AG04450 (cell line): ENCODE measurements around the gene PSKH1. TPM values are rescaled to one million over a fixed set of nuclear protein-coding genes. Genes with fewer than 3 reads are reported as not detected.

Experiments used
- CTCF ChIA-PET: fragments of 300-600, 350-600 bp; formaldehyde crosslinking; extraction: SDS; loops from one replicate; lab custom pipeline; 2022; ENCODE audit warnings: antibody characterized with exemption, inconsistent platforms; lab: Charles Lee
- POLR2A ChIA-PET: fragments of 350-600 bp; formaldehyde crosslinking; extraction: SDS; loops from one replicate; lab custom pipeline; 2021; ENCODE audit warnings: antibody characterized with exemption, inconsistent platforms; lab: Yijun Ruan, JAX
- DNase-seq: peaks from one replicate; pipeline ENCODE4 v3.0.0-alpha.2; 2011; ENCODE audit warnings: low read depth, low spot score
- H3K27ac ChIP-seq: one replicate; pipeline ENCODE4 v1.5.1; 2012; ENCODE audit warnings: low read depth, low read length, control low read depth
- H3K27me3 ChIP-seq: one replicate; pipeline ENCODE4 v1.6.0; 2012; ENCODE audit warnings: low read length; ENCODE audit not compliant: control insufficient read depth, insufficient read depth
- H3K4me3 ChIP-seq: 2 replicates; pipeline ENCODE4 v1.5.1; 2011; ENCODE audit warnings: mild to moderate bottlenecking, low read depth, low read length, control low read depth
- H3K9me3 ChIP-seq: 2 replicates; pipeline ENCODE4 v1.5.1; 2012; ENCODE audit warnings: low read length; ENCODE audit not compliant: control insufficient read depth, insufficient read depth
- polyA plus RNA-seq: library from polyadenylated mRNA; depleted of rRNA; stranded (reverse); fragments of >200 nt; gene quantifications from 2 replicates; pipeline ENCODE4 v1.2.3, GENCODE V29; 2011
- TF ChIP-seq, protein P1 (sequence below): IDR thresholded peaks from 2 replicates; pipeline ENCODE4 v1.5.1; 2011; ENCODE audit warnings: low read depth, low read length, control low read depth, inconsistent platforms

PSKH1 gene
- polyA plus RNA-seq, 1 experiment: 18.2 TPM

DNA sequence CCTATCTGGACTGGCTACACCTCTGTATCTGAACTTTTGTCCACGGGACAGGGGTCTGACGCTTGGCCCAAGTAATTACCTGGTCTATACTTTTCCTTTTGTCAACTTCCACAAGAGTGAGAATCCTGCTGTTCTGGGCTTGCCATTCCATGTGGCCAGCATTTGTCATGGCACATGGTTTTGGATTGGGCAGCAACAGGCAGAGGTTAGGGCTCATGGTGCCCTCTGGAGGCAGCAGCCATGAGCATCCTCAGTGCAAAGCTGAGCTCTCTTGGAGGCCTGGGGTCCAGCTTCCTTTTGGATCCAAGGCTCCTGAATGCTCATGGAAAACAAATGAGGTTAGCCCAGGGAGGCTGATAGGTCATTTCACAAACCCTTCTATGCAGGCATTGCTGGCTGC is 27.7 kb upstream of the PSKH1 start:
- Histone ChIP-seq H3K27ac (no peak overlapping the region), H3K4me3 (no peak overlapping the region), H3K27me3 (no peaks in the 10 kb centered on the region), H3K9me3 (no peaks in the 10 kb centered on the region)
- TF ChIP-seq, protein P1, sequence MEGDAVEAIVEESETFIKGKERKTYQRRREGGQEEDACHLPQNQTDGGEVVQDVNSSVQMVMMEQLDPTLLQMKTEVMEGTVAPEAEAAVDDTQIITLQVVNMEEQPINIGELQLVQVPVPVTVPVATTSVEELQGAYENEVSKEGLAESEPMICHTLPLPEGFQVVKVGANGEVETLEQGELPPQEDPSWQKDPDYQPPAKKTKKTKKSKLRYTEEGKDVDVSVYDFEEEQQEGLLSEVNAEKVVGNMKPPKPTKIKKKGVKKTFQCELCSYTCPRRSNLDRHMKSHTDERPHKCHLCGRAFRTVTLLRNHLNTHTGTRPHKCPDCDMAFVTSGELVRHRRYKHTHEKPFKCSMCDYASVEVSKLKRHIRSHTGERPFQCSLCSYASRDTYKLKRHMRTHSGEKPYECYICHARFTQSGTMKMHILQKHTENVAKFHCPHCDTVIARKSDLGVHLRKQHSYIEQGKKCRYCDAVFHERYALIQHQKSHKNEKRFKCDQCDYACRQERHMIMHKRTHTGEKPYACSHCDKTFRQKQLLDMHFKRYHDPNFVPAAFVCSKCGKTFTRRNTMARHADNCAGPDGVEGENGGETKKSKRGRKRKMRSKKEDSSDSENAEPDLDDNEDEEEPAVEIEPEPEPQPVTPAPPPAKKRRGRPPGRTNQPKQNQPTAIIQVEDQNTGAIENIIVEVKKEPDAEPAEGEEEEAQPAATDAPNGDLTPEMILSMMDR: peak; percentile 44
- ChIA-PET CTCF (interaction anchor here (0.6 to 1.0 kb wide), 3 partner anchors 14 to 193 kb away, joined by 3 to 5 read pairs (median 3); no protein-coding TSS in a partner anchor), POLR2A (interaction anchor here (0.6 to 1.0 kb wide), 2 partner anchors 21 to 49 kb away, joined by 4 to 6 read pairs; no protein-coding TSS in a partner anchor)
- DNase-seq: no peak

DNA sequence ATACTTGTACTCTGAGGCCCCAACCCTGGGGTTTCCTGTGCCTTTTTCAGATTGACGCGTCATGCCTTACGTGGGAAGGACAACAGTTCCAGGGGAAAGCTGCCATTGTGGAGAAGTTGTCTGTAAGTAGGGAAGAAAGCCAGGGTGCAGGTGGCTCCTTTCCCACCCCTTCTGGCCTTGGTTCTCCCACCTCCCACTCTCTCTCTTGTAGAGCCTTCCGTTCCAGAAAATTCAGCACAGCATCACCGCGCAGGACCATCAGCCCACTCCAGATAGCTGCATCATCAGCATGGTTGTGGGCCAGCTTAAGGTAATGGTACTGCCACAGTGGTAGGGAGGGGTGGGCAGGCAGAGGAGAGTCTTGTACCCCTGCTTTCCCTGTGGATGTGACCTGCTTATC is 24.8 kb upstream of the PSKH1 start:
- TF ChIP-seq, protein P1: no peak
- CTCF ChIA-PET: no interaction called here
- DNase-seq: no peak
- no peaks in the 10 kb centered on the region; the same call in 1 of the 2 replicates for H3K9me3 ChIP-seq
- POLR2A ChIA-PET: no interaction called here
- no peak overlapping the region for H3K27ac ChIP-seq
- H3K27me3 ChIP-seq: no peaks in the 10 kb centered on the region
- no peak overlapping the region for H3K4me3 ChIP-seq

DNA sequence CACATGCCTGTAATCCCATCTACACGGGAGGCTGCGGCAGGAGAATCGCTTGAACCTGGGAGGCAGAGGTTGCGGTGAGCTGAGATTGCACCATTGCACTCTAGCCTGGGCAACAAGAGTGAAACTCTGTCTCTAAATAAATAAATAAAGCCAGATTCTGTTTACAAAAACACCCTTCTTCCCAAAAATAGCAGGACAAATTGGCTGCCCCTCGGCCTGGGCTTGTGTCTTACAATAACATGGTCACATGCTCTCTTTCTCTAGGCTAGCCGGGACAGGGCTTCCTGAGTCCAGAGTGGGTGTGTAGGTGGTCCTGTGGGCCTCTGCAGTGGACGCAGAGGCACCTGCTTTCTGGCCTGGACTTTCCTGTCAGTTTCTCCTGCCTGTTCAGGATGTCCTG is 23.4 kb upstream of the PSKH1 start:
- Histone ChIP-seq H3K9me3 (no peaks in the 10 kb centered on the region; the same call in 1 of the 2 replicates), H3K4me3 (no peak overlapping the region), H3K27me3 (no peaks in the 10 kb centered on the region), H3K27ac (no peak overlapping the region)
- ChIA-PET POLR2A (no interaction called here), CTCF (no interaction called here)
- TF ChIP-seq, protein P1: no peak
- DNase-seq: no peak

DNA sequence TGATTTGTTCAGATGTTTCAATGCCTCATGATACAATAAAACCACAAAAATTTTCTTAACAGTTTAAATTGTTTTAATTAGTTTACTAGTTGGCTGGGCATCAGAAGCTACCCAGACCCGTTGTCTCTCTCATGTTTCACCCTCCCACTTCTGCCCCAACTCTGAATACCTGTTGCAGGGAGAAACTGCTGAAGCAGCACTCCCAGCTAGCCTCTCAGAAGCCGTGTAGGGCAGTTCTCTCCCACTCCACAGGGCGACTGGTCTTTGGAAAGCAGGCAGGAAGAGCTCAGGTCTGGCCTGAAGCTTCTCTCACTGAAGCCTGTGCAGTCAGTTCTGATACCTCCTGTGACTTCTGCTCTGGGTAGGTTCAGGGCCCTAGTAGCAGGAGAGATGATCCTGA is 21.8 kb upstream of the PSKH1 start:
- H3K27me3 ChIP-seq: no peaks in the 10 kb centered on the region
- CTCF ChIA-PET: interaction anchor here (0.8 to 1.7 kb wide), 3 partner anchors 13 to 351 kb away, joined by 3 to 7 read pairs (median 4); partner anchors contain the start of gene NRN1L
- no peaks in the 10 kb centered on the region; the same call in 1 of the 2 replicates for H3K9me3 ChIP-seq
- no peak for DNase-seq
- TF ChIP-seq, protein P1: no peak
- POLR2A ChIA-PET: interaction anchor here (1.0 kb wide), 1 partner anchor 8 kb away, joined by 3 read pairs; no protein-coding TSS in a partner anchor
- H3K4me3 ChIP-seq: no peak overlapping the region
- H3K27ac ChIP-seq: no peak overlapping the region

DNA sequence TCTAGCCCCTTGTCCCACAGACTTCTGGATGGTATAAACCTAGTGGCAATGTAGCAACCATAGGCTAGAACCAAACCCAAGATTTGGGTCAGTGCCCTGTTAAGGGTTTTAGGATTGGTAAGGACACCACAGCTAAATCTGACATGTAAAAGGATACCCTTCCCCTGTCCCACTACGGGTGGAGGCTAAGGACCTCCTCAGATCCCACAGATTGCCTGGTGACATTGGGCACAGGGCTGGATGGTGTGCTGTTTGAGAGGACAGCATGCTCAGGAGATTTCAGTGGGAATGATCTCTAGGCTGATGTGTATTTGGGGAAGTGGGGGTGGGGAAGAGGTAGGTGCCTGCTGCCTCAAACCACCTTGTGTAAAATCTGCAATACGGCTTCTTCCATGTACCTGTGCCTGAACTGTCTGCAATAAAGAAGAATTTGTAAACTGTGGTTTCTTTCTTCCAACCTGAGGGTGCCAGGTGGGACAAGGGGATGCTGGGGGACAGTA is 20.9 kb upstream of the PSKH1 start:
- Histone ChIP-seq H3K9me3 (no peaks in the 10 kb centered on the region; the same call in 1 of the 2 replicates), H3K27ac (peak overlapping the region; percentile 57), H3K27me3 (no peaks in the 10 kb centered on the region), H3K4me3 (no peak overlapping the region)
- CTCF ChIA-PET: interaction anchor here (0.5 to 1.7 kb wide), 4 partner anchors 12 to 370 kb away, joined by 3 to 7 read pairs (median 4); partner anchors contain the start of gene NRN1L
- no peak for DNase-seq
- TF ChIP-seq, protein P1: no peak
- POLR2A ChIA-PET: interaction anchor here (0.6 to 1.0 kb wide), 2 partner anchors 9 to 19 kb away, joined by 3 to 4 read pairs; no protein-coding TSS in a partner anchor
